CD4-positive, CD25-positive, alpha-beta regulatory T cell (primary cell): ENCODE results near the gene KAZN. TPM values are rescaled to one million over a fixed set of nuclear protein-coding genes. Genes with fewer than 3 reads are reported as not detected.
A peak's percentile ranks its signal among the peaks of the same experiment; 100 is the strongest.

Experiments used
- ATAC-seq, 2 donors: fragments of 150-1000 bp; cut with Tn5 transposase; one replicate each; pipeline ENCODE4 v1.10.0; 2021; ENCODE audit warnings: low read depth in 2 of 2, moderate number of reproducible peaks in 2 of 2, moderate library complexity in 1 of 2
- DNase-seq, 3 donors: peaks; one replicate each; pipeline versions ENCODE4 v3.0.0 to v3.0.0-alpha.2; 2012 to 2022; ENCODE audit warnings: mixed read lengths in 1 of 3
- H3K27ac ChIP-seq: one replicate; pipeline ENCODE4 v1.7.0; 2013; ENCODE audit warnings: mild to moderate bottlenecking, low read length; ENCODE audit not compliant: insufficient read depth, poor library complexity, severe bottlenecking
- H3K27me3 ChIP-seq: one replicate; pipeline ENCODE4 v1.7.0; 2013; ENCODE audit warnings: low read length; ENCODE audit not compliant: control insufficient read depth, insufficient read depth
- H3K36me3 ChIP-seq: one replicate; pipeline ENCODE4 v1.7.0; 2013; ENCODE audit warnings: mild to moderate bottlenecking, low read length, moderate library complexity; ENCODE audit not compliant: control insufficient read depth, insufficient read depth
- H3K4me1 ChIP-seq: 2 replicates; pipeline ENCODE4 v1.7.0; 2013; ENCODE audit warnings: mild to moderate bottlenecking, low read length; ENCODE audit not compliant: insufficient read depth, control insufficient read depth, poor library complexity, severe bottlenecking
- H3K4me3 ChIP-seq: one replicate; pipeline ENCODE4 v1.7.0; 2013; ENCODE audit warnings: low read depth, mild to moderate bottlenecking, low read length, moderate library complexity
- H3K9me3 ChIP-seq, 2 experiments: 1 replicate in 1 of 2; 2 replicates in 1 of 2; pipeline ENCODE4 v1.7.0; 2013; ENCODE audit warnings: low read length in 2 of 2, mild to moderate bottlenecking in 1 of 2, moderate library complexity in 1 of 2; ENCODE audit not compliant: control insufficient read depth in 2 of 2
- H3K27ac Mint-ChIP-seq, 3 donors: one replicate each; pipeline ENCODE4 v1.8.0; 2020 to 2022; ENCODE audit warnings: mild to moderate bottlenecking in 3 of 3, mixed read lengths in 3 of 3, moderate library complexity in 2 of 3
- H3K27me3 Mint-ChIP-seq: one replicate; pipeline ENCODE4 v1.8.0; 2022; ENCODE audit warnings: mild to moderate bottlenecking, mixed read lengths
- H3K36me3 Mint-ChIP-seq: one replicate; pipeline ENCODE4 v1.8.0; 2020; ENCODE audit warnings: mixed read lengths
- H3K4me1 Mint-ChIP-seq, 4 donors: one replicate each; pipeline ENCODE4 v1.8.0; 2020 to 2022; ENCODE audit warnings: mixed read lengths in 4 of 4, mild to moderate bottlenecking in 1 of 4
- H3K4me3 Mint-ChIP-seq, 4 donors: one replicate each; pipeline ENCODE4 v1.8.0; 2020 to 2022; ENCODE audit warnings: mild to moderate bottlenecking in 4 of 4, mixed read lengths in 4 of 4, moderate library complexity in 3 of 4
- H3K9me3 Mint-ChIP-seq, 7 donors: one replicate each; pipeline ENCODE4 v1.8.0; 2020 to 2022; ENCODE audit warnings: mixed read lengths in 7 of 7, mild to moderate bottlenecking in 3 of 7, moderate library complexity in 2 of 7
- polyA plus RNA-seq, 4 donors: library from polyadenylated mRNA; unstranded; fragments of 300-500 nt; fragmentation: Illumina TruSeq; gene quantifications; one replicate each; pipeline ENCODE4 v1.2.3, GENCODE V29; 2021
- total RNA-seq: library from RNA; stranded (reverse); gene quantifications from one replicate; pipeline ENCODE4 v1.2.3, GENCODE V29; 2022

Gene KAZN
- total and polyA plus RNA-seq, 5 donors from 2014 or later, result not detected

GRCh38 chr1:14968251-14968851 is 369.9 kb downstream of the KAZN start:
- Mint-ChIP-seq H3K27ac (no peak overlapping the region), H3K36me3 (no peaks in the 10 kb centered on the region), H3K4me3 (no peak overlapping the region), H3K9me3 (peaks cover 0 to 3% (median under 1%) of the 10 kb centered on the region in 7 donors), H3K27me3 (no peaks in the 10 kb centered on the region), H3K4me1 (peaks cover 0 to 5% (median 0%) of the 10 kb centered on the region in 4 donors)
- Histone ChIP-seq H3K9me3 (no peaks in the 10 kb centered on the region), H3K4me3 (no peak overlapping the region), H3K36me3 (no peaks in the 10 kb centered on the region), H3K4me1 (no peaks in the 10 kb centered on the region), H3K27ac (no peak overlapping the region), H3K27me3 (no peaks in the 10 kb centered on the region)
- DNase-seq, result no peak
- ATAC-seq, result no peak

- Mint-ChIP-seq H3K4me3 (no peak overlapping the region), H3K27me3 (no peaks in the 10 kb centered on the region), H3K27ac (no peak overlapping the region), H3K36me3 (no peaks in the 10 kb centered on the region), H3K9me3 (peaks cover 0 to 2% (median 1%) of the 10 kb centered on the region in 7 donors), H3K4me1 (peaks cover 0 to 5% (median 0%) of the 10 kb centered on the region in 4 donors)
- Histone ChIP-seq H3K27ac (no peak overlapping the region), H3K36me3 (no peaks in the 10 kb centered on the region), H3K4me3 (no peak overlapping the region), H3K27me3 (no peaks in the 10 kb centered on the region), H3K9me3 (peaks cover 0 to 2% of the 10 kb centered on the region in 2 experiments), H3K4me1 (no peaks in the 10 kb centered on the region)
- peak in 1 of 3 donors; percentile 21 for DNase-seq
- ATAC-seq, result peak in 1 of 2 donors; percentile 44
Observed at GRCh38 chr1:14969006-14969405, 370.5 kb downstream of the KAZN start.

- Histone ChIP-seq H3K27ac (no peak overlapping the region), H3K4me1 (no peaks in the 10 kb centered on the region), H3K4me3 (no peak overlapping the region), H3K27me3 (no peaks in the 10 kb centered on the region), H3K36me3 (no peaks in the 10 kb centered on the region), H3K9me3 (peaks cover 0 to 2% of the 10 kb centered on the region in 2 experiments)
- Mint-ChIP-seq H3K4me1 (peaks cover 0 to 5% (median 0%) of the 10 kb centered on the region in 4 donors), H3K36me3 (no peaks in the 10 kb centered on the region), H3K27ac (no peak overlapping the region), H3K9me3 (peaks cover 0 to 2% (median 1%) of the 10 kb centered on the region in 7 donors), H3K4me3 (no peak overlapping the region), H3K27me3 (no peaks in the 10 kb centered on the region)
- DNase-seq (peak in 1 of 3 donors; percentile 7), ATAC-seq (no peak)
Observed at GRCh38 chr1:14970115-14970798, 371.8 kb downstream of the KAZN start.

GRCh38 chr1:14970799-14971141 is 372.3 kb downstream of the KAZN start:
- Histone ChIP-seq H3K27ac (no peak overlapping the region), H3K9me3 (peaks cover 0 to 2% of the 10 kb centered on the region in 2 experiments), H3K27me3 (no peaks in the 10 kb centered on the region), H3K4me1 (no peaks in the 10 kb centered on the region), H3K36me3 (no peaks in the 10 kb centered on the region), H3K4me3 (no peak overlapping the region)
- Mint-ChIP-seq H3K9me3 (peaks cover 0 to 2% (median 1%) of the 10 kb centered on the region in 7 donors), H3K4me3 (no peak overlapping the region), H3K27me3 (no peaks in the 10 kb centered on the region), H3K36me3 (no peaks in the 10 kb centered on the region), H3K4me1 (peaks cover 0 to 5% (median 0%) of the 10 kb centered on the region in 4 donors), H3K27ac (no peak overlapping the region)
- ATAC-seq, result no peak
- no peak for DNase-seq

GRCh38 chr1:14971221-14971620 is 372.7 kb downstream of the KAZN start:
- Mint-ChIP-seq H3K4me1 (peaks cover 0 to 5% (median 0%) of the 10 kb centered on the region in 4 donors), H3K4me3 (no peak overlapping the region), H3K27me3 (no peaks in the 10 kb centered on the region), H3K9me3 (peaks cover 0 to 2% (median 1%) of the 10 kb centered on the region in 7 donors), H3K36me3 (no peaks in the 10 kb centered on the region), H3K27ac (no peak overlapping the region)
- no peak overlapping the region for H3K4me3 ChIP-seq
- H3K9me3 ChIP-seq, result peaks cover 0 to 2% of the 10 kb centered on the region in 2 experiments
- no peak for DNase-seq
- H3K36me3 ChIP-seq, result no peaks in the 10 kb centered on the region
- ATAC-seq, result no peak
- no peak overlapping the region for H3K27ac ChIP-seq
- H3K4me1 ChIP-seq, result no peaks in the 10 kb centered on the region
- H3K27me3 ChIP-seq, result no peaks in the 10 kb centered on the region

- no peaks in the 10 kb centered on the region for H3K36me3 ChIP-seq
- ATAC-seq, result no peak
- H3K27me3 ChIP-seq, result no peaks in the 10 kb centered on the region
- H3K27ac ChIP-seq, result no peak overlapping the region
- Mint-ChIP-seq H3K36me3 (no peaks in the 10 kb centered on the region), H3K27me3 (no peaks in the 10 kb centered on the region), H3K4me1 (peaks cover 0 to 5% (median 0%) of the 10 kb centered on the region in 4 donors), H3K27ac (no peak overlapping the region), H3K4me3 (no peak overlapping the region), H3K9me3 (peaks cover 0 to 2% (median 1%) of the 10 kb centered on the region in 7 donors)
- no peak overlapping the region for H3K4me3 ChIP-seq
- no peak for DNase-seq
- H3K9me3 ChIP-seq, result peaks cover 0 to 2% of the 10 kb centered on the region in 2 experiments
- H3K4me1 ChIP-seq, result no peaks in the 10 kb centered on the region
Observed at GRCh38 chr1:14972107-14972506, 373.6 kb downstream of the KAZN start.

GRCh38 chr1:14973773-14974172 is 375.3 kb downstream of the KAZN start:
- Histone ChIP-seq H3K9me3 (peaks cover 0 to 2% of the 10 kb centered on the region in 2 experiments), H3K27me3 (no peaks in the 10 kb centered on the region), H3K27ac (no peak overlapping the region), H3K4me1 (no peaks in the 10 kb centered on the region), H3K36me3 (no peaks in the 10 kb centered on the region), H3K4me3 (no peak overlapping the region)
- Mint-ChIP-seq H3K4me3 (no peak overlapping the region), H3K4me1 (peaks cover 0 to 5% (median 0%) of the 10 kb centered on the region in 4 donors), H3K36me3 (no peaks in the 10 kb centered on the region), H3K9me3 (peaks cover 0 to 2% (median 1%) of the 10 kb centered on the region in 7 donors), H3K27ac (no peak overlapping the region), H3K27me3 (no peaks in the 10 kb centered on the region)
- ATAC-seq (no peak), DNase-seq (no peak)
